GM23338 (cell line): ENCODE data around the gene DIAPH3. TPM values are rescaled to one million over a fixed set of nuclear protein-coding genes. Genes with fewer than 3 reads are reported as not detected.

Experiments used
- ATAC-seq: fragments of 200-7000 bp; cut with Tn5 transposase; 3 replicates; pipeline ENCODE4 v1.9.1; 2020
- DNase-seq: peaks from one replicate; pipeline ENCODE4 v3.0.0-alpha.2; 2015; ENCODE audit warnings: low spot score
- H2AFZ ChIP-seq: fragments of 200-600 bp; sonication (generic); 2 replicates; pipeline ENCODE4 v1.8.0; 2016; ENCODE audit warnings: antibody characterized with exemption, mild to moderate bottlenecking, moderate library complexity
- H3F3A ChIP-seq: fragments of 200-600 bp; sonication (generic); replicated peaks from 2 replicates; pipeline ENCODE4 v1.8.0; 2017; ENCODE audit warnings: antibody characterized with exemption, mixed run types, low read depth
- H3K27ac ChIP-seq: fragments of 200-600 bp; sonication (generic); 2 replicates; pipeline ENCODE4 v1.6.1; 2016; ENCODE audit warnings: low read depth
- H3K27me3 ChIP-seq: fragments of 200-600 bp; sonication (generic); 2 replicates; pipeline ENCODE4 v1.8.0; 2016; ENCODE audit warnings: mild to moderate bottlenecking, mixed run types, moderate library complexity; ENCODE audit not compliant: insufficient read depth
- H3K36me3 ChIP-seq: fragments of 200-600 bp; sonication (generic); 2 replicates; pipeline ENCODE4 v1.8.0; 2016; ENCODE audit warnings: mild to moderate bottlenecking; ENCODE audit not compliant: insufficient read depth
- H3K4me1 ChIP-seq: fragments of 200-600 bp; sonication (generic); 2 replicates; pipeline ENCODE4 v1.8.0; 2016; ENCODE audit warnings: mild to moderate bottlenecking, moderate library complexity; ENCODE audit not compliant: insufficient read depth
- H3K4me2 ChIP-seq: fragments of 200-600 bp; sonication (generic); 2 replicates; pipeline ENCODE4 v1.7.1; 2017; ENCODE audit warnings: mixed run types
- H3K4me3 ChIP-seq: fragments of 200-600 bp; sonication (generic); 2 replicates; pipeline ENCODE4 v1.6.1; 2016; ENCODE audit warnings: mixed run types
- H3K79me2 ChIP-seq: fragments of 200-600 bp; sonication (generic); replicated peaks from 2 replicates; pipeline ENCODE4 v1.8.0; 2017; ENCODE audit warnings: mild to moderate bottlenecking; ENCODE audit not compliant: insufficient read depth
- H3K9me2 ChIP-seq: fragments of 200-600 bp; sonication (generic); 2 replicates; pipeline ENCODE4 v1.8.0; 2017; ENCODE audit not compliant: insufficient read depth
- H4K20me1 ChIP-seq: fragments of 200-600 bp; sonication (generic); replicated peaks from 2 replicates; pipeline ENCODE4 v1.8.0; 2017; ENCODE audit warnings: mild to moderate bottlenecking; ENCODE audit not compliant: insufficient read depth
- H3K27ac Mint-ChIP-seq: 2 replicates; pipeline ENCODE4 v1.8.0; 2020; ENCODE audit warnings: inconsistent platforms, mild to moderate bottlenecking, moderate library complexity, mixed read lengths
- H3K27me3 Mint-ChIP-seq: 3 replicates; pipeline ENCODE4 v1.8.0; 2022; ENCODE audit warnings: low read depth, mild to moderate bottlenecking, moderate library complexity, mixed read lengths, inconsistent platforms; ENCODE audit not compliant: insufficient read depth, poor library complexity
- H3K36me3 Mint-ChIP-seq: 3 replicates; pipeline ENCODE4 v1.8.0; 2021; ENCODE audit warnings: low read depth, mild to moderate bottlenecking, inconsistent platforms, moderate library complexity, mixed read lengths
- H3K4me1 Mint-ChIP-seq: 3 replicates; pipeline ENCODE4 v1.8.0; 2020; ENCODE audit warnings: mild to moderate bottlenecking, inconsistent platforms, mixed read lengths
- H3K4me3 Mint-ChIP-seq: 3 replicates; pipeline ENCODE4 v1.8.0; 2021; ENCODE audit warnings: moderate library complexity, mild to moderate bottlenecking, inconsistent platforms, mixed read lengths
- H3K9me3 Mint-ChIP-seq: 3 replicates; pipeline ENCODE4 v1.8.0; 2020; ENCODE audit warnings: moderate library complexity, mild to moderate bottlenecking, inconsistent platforms, mixed read lengths
- CREB1 ChIP-seq: fragments of 250-450 bp; sonication (Bioruptor Pico); IDR thresholded peaks from 2 replicates; pipeline ENCODE4 v1.5.0; 2020; ENCODE audit warnings: low read depth, mild to moderate bottlenecking, moderate library complexity
- EZH2 ChIP-seq: fragments of 200-600 bp; sonication (generic); IDR thresholded peaks from one replicate; pipeline ENCODE4 v1.8.0; 2017; ENCODE audit warnings: antibody characterized with exemption, mild to moderate bottlenecking, low read depth; ENCODE audit not compliant: unreplicated experiment
- EZH2phosphoT487 ChIP-seq: fragments of 200-600 bp; sonication (generic); IDR thresholded peaks from one replicate; pipeline ENCODE4 v1.8.1; 2018; ENCODE audit warnings: antibody characterized with exemption; ENCODE audit not compliant: unreplicated experiment
- JUNB ChIP-seq: IDR thresholded peaks from one replicate; pipeline ENCODE4 v1.6.1; 2016; ENCODE audit warnings: antibody characterized with exemption; ENCODE audit not compliant: unreplicated experiment
- NANOG ChIP-seq: IDR thresholded peaks from 2 replicates; pipeline ENCODE4 v1.6.1; 2016; ENCODE audit warnings: antibody characterized with exemption, borderline replicate concordance
- POLR2AphosphoS5 ChIP-seq: IDR thresholded peaks from 2 replicates; pipeline ENCODE4 v1.6.1; 2016; ENCODE audit warnings: antibody characterized with exemption, low read depth
- STAT1 ChIP-seq: IDR thresholded peaks from one replicate; pipeline ENCODE4 v1.6.1; 2016; ENCODE audit warnings: antibody characterized with exemption; ENCODE audit not compliant: unreplicated experiment
- ZNF114 ChIP-seq: fragments of 250-450 bp; sonication (Bioruptor Pico); IDR thresholded peaks from 2 replicates; pipeline ENCODE4 v1.5.0; 2020; ENCODE audit warnings: mild to moderate bottlenecking, moderate library complexity
- ZNF331 ChIP-seq: fragments of 250-450 bp; sonication (Bioruptor Pico); IDR thresholded peaks from 2 replicates; pipeline ENCODE4 v1.5.0; 2020; ENCODE audit warnings: low read depth, mild to moderate bottlenecking, moderate library complexity
- polyA plus RNA-seq: library from polyadenylated mRNA; unstranded; fragments of >200 nt; fragmentation: Nextera tagmentation; extraction: Ambion mirVana; gene quantifications from 2 replicates; pipeline ENCODE4 v1.2.1, GENCODE V29; 2016
- total RNA-seq: library from RNA; depleted of rRNA; stranded (reverse); fragments of >200 nt; shearing (Covaris generic); gene quantifications from 2 replicates; pipeline ENCODE4 v1.2.3, GENCODE V29; 2014
- TF ChIP-seq, protein P1 (sequence below), 2 experiments: fragments of 200-600 bp in 1 of 2; sonication (generic) in 1 of 2; conservative IDR thresholded peaks; 2 replicates each; pipeline versions ENCODE4 v1.5.1 to v1.6.1; 2016 to 2017; ENCODE audit warnings: antibody characterized with exemption in 2 of 2, low read depth in 2 of 2, mild to moderate bottlenecking in 2 of 2, moderate library complexity in 1 of 2
- TF ChIP-seq, protein P2 (sequence below): fragments of 250-450 bp; sonication (Bioruptor Pico); IDR thresholded peaks from 2 replicates; pipeline ENCODE4 v1.5.0; 2020; ENCODE audit warnings: mild to moderate bottlenecking, moderate library complexity
- TF ChIP-seq, protein P3 (sequence below): IDR thresholded peaks from 2 replicates; pipeline ENCODE4 v1.6.1; 2016; ENCODE audit warnings: antibody characterized with exemption

The DIAPH3 gene
- total and polyA plus RNA-seq, 2 experiments from 2014 or later: 23.4 to 30.2 TPM

DNA sequence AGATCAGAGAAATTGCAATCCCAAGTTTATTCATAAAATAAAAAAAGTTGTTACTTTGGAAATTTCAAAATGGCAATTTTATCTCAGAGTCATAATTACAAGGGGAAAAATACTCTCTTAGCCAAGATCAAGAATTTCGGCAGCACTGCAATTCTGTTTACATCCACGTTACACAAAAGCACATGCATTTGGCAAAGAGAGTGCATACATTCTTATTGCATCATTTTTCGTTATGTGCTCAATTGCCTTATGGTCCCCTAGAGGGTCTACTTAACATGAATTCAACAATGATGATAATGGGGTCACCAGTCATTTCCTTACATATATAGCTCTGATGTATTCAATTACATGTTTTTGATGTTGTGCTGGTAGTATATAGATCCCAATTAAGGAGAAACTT lies 498.0 kb downstream of the DIAPH3 start (continued):
- TF ChIP-seq, protein P1, sequence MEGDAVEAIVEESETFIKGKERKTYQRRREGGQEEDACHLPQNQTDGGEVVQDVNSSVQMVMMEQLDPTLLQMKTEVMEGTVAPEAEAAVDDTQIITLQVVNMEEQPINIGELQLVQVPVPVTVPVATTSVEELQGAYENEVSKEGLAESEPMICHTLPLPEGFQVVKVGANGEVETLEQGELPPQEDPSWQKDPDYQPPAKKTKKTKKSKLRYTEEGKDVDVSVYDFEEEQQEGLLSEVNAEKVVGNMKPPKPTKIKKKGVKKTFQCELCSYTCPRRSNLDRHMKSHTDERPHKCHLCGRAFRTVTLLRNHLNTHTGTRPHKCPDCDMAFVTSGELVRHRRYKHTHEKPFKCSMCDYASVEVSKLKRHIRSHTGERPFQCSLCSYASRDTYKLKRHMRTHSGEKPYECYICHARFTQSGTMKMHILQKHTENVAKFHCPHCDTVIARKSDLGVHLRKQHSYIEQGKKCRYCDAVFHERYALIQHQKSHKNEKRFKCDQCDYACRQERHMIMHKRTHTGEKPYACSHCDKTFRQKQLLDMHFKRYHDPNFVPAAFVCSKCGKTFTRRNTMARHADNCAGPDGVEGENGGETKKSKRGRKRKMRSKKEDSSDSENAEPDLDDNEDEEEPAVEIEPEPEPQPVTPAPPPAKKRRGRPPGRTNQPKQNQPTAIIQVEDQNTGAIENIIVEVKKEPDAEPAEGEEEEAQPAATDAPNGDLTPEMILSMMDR (conservative IDR thresholded peaks at IDR 0.05; ENCODE audit: low read depth in 2 of 2): no peak
- TF ChIP-seq POLR2AphosphoS5: no peak
- TF ChIP-seq EZH2phosphoT487: no peak
- TF ChIP-seq NANOG: no peak

DNA sequence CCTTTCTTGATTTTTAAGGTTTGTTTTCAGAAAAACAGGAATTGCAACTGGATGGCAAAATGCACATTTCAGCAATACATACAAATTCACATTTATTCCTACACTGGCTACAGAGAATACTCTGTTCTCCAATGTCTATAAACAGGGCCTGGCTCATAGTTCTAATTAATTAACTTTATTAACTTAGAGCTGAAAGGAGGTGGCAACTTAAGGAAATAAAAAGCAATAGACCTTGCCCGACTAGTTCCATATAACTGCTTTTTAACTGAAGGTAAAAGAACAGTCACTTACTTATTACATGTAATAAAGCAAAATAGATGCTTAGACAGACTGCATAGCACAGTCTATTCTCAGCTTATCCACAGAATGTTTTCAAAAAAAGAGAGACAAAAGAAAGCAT lies 498.5 kb downstream of the DIAPH3 start:
- TF ChIP-seq, protein P2, sequence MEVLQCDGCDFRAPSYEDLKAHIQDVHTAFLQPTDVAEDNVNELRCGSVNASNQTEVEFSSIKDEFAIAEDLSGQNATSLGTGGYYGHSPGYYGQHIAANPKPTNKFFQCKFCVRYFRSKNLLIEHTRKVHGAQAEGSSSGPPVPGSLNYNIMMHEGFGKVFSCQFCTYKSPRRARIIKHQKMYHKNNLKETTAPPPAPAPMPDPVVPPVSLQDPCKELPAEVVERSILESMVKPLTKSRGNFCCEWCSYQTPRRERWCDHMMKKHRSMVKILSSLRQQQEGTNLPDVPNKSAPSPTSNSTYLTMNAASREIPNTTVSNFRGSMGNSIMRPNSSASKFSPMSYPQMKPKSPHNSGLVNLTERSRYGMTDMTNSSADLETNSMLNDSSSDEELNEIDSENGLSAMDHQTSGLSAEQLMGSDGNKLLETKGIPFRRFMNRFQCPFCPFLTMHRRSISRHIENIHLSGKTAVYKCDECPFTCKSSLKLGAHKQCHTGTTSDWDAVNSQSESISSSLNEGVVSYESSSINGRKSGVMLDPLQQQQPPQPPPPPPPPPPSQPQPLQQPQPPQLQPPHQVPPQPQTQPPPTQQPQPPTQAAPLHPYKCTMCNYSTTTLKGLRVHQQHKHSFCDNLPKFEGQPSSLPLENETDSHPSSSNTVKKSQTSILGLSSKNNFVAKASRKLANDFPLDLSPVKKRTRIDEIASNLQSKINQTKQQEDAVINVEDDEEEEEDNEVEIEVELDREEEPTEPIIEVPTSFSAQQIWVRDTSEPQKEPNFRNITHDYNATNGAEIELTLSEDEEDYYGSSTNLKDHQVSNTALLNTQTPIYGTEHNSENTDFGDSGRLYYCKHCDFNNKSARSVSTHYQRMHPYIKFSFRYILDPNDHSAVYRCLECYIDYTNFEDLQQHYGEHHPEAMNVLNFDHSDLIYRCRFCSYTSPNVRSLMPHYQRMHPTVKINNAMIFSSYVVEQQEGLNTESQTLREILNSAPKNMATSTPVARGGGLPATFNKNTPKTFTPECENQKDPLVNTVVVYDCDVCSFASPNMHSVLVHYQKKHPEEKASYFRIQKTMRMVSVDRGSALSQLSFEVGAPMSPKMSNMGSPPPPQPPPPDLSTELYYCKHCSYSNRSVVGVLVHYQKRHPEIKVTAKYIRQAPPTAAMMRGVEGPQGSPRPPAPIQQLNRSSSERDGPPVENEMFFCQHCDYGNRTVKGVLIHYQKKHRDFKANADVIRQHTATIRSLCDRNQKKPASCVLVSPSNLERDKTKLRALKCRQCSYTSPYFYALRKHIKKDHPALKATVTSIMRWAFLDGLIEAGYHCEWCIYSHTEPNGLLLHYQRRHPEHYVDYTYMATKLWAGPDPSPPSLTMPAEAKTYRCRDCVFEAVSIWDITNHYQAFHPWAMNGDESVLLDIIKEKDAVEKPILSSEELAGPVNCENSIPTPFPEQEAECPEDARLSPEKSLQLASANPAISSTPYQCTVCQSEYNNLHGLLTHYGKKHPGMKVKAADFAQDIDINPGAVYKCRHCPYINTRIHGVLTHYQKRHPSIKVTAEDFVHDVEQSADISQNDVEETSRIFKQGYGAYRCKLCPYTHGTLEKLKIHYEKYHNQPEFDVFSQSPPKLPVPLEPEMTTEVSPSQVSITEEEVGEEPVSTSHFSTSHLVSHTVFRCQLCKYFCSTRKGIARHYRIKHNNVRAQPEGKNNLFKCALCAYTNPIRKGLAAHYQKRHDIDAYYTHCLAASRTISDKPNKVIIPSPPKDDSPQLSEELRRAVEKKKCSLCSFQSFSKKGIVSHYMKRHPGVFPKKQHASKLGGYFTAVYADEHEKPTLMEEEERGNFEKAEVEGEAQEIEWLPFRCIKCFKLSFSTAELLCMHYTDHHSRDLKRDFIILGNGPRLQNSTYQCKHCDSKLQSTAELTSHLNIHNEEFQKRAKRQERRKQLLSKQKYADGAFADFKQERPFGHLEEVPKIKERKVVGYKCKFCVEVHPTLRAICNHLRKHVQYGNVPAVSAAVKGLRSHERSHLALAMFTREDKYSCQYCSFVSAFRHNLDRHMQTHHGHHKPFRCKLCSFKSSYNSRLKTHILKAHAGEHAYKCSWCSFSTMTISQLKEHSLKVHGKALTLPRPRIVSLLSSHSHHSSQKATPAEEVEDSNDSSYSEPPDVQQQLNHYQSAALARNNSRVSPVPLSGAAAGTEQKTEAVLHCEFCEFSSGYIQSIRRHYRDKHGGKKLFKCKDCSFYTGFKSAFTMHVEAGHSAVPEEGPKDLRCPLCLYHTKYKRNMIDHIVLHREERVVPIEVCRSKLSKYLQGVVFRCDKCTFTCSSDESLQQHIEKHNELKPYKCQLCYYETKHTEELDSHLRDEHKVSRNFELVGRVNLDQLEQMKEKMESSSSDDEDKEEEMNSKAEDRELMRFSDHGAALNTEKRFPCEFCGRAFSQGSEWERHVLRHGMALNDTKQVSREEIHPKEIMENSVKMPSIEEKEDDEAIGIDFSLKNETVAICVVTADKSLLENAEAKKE: no peak
- TF ChIP-seq EZH2phosphoT487: no peak
- no peak for TF ChIP-seq ZNF114 (CRISPR knock-in tag)
- TF ChIP-seq, protein P3, sequence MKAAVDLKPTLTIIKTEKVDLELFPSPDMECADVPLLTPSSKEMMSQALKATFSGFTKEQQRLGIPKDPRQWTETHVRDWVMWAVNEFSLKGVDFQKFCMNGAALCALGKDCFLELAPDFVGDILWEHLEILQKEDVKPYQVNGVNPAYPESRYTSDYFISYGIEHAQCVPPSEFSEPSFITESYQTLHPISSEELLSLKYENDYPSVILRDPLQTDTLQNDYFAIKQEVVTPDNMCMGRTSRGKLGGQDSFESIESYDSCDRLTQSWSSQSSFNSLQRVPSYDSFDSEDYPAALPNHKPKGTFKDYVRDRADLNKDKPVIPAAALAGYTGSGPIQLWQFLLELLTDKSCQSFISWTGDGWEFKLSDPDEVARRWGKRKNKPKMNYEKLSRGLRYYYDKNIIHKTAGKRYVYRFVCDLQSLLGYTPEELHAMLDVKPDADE: no peak
- TF ChIP-seq ZNF331 (CRISPR knock-in tag): no peak
- no peak for TF ChIP-seq STAT1
- TF ChIP-seq EZH2: no peak
- TF ChIP-seq CREB1 (CRISPR knock-in tag): no peak
- TF ChIP-seq JUNB: no peak
- TF ChIP-seq, protein P1 (conservative IDR thresholded peaks at IDR 0.05; ENCODE audit: low read depth in 2 of 2): no peak
- peak overlapping the region; percentile 39 for H3K4me2 ChIP-seq
- H3K27ac ChIP-seq: peak overlapping the region; percentile 69
- H4K20me1 ChIP-seq: no peaks in the 10 kb centered on the region
- H3K9me3 Mint-ChIP-seq: no peaks in the 10 kb centered on the region; the same call in 2 of the 3 replicates
- H3F3A ChIP-seq: no peaks in the 10 kb centered on the region
- 0 out of 2 replicates have a peak overlapping the region, but pooled peaks have one; percentile 83 for H3K27ac Mint-ChIP-seq
- no peak for ATAC-seq
- no peak overlapping the region for H3K4me3 ChIP-seq
- peaks cover 17% of the 10 kb centered on the region for H3K4me1 ChIP-seq
- peaks cover 29% of the 10 kb centered on the region for H3K4me1 Mint-ChIP-seq
- H3K36me3 ChIP-seq: no peaks in the 10 kb centered on the region
- no peaks in the 10 kb centered on the region for H3K27me3 Mint-ChIP-seq
- H3K36me3 Mint-ChIP-seq: peaks cover 19% of the 10 kb centered on the region
- no peaks in the 10 kb centered on the region; the same call in 1 of the 2 replicates for H3K9me2 ChIP-seq
- H3K27me3 ChIP-seq: no peaks in the 10 kb centered on the region
- no peaks in the 10 kb centered on the region for H3K79me2 ChIP-seq
- no peak for DNase-seq
- no peak overlapping the region for H3K4me3 Mint-ChIP-seq
- H2AFZ ChIP-seq: no peak overlapping the region
